HG03521 (cell line): ENCODE data around the gene SH2D3C.

ENCODE experiments used
- ATAC-seq: cut with Tn5 transposase; IDR thresholded peaks from one replicate; pipeline ENCODE4 v1.9.1; 2021; ENCODE audit warnings: mild to moderate bottlenecking, moderate library complexity; ENCODE audit not compliant: unreplicated experiment

The SH2D3C gene

DNA sequence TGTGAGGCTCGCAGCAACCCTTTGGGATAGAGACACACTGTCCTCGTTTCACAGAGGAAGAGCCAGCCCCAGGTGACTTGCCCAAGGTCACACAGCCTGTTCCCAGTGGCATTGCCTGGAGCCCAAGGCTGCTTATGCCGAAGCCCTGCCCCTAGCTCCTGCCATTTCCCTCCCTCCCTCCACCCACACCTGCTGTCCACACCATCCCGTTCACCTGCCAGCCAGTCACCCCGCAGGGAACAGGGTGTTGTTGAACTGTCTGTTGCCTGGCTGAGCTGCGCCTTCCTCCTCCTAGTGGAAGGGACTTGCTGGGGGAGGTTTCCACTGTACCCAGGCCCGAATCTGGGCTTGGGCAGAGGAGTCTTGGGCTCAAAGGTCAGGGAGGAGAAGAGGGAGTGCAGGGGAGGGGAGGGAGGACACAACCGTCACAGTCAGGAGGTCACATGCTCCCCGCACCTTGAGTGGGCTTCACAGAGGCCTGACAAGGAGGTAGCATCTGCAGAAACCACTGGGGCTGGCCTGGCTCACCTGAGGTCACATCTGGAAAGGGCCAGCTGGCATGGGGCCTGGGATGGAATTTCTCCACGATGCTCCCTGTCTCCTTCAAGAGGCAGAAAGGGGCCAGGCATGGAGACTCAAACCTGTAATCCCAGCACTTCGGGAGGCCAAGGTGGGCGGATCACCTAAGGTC lies 56.3 kb downstream of the SH2D3C start:
- ATAC-seq = no peak

- ATAC-seq = no peak
These were observed 57.1 kb downstream of the SH2D3C start for GRCh38 chr9:127721391-127721821.

DNA sequence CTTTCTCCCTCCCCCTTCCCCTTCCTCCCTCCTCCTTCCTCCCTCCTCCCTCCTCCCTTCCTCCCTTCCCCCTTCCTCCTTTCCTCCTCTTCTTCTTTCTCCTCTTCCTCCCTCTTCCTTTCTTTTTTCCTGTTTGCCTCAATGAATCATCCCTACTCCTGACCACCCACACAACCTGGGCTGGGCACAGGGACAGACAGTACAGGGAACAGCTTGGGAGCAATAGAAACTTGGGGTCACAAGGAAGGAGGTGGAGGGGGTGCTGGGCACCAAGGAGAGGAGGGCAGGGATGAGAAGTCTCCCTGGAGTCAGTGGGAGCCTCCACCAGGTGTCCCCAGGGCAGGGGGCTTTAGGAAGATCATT lies 57.6 kb downstream of the SH2D3C start:
- ATAC-seq = no peak

GRCh38 chr9:127720031-127720864 lies 58.2 kb downstream of the SH2D3C start:
- no peak for ATAC-seq

DNA sequence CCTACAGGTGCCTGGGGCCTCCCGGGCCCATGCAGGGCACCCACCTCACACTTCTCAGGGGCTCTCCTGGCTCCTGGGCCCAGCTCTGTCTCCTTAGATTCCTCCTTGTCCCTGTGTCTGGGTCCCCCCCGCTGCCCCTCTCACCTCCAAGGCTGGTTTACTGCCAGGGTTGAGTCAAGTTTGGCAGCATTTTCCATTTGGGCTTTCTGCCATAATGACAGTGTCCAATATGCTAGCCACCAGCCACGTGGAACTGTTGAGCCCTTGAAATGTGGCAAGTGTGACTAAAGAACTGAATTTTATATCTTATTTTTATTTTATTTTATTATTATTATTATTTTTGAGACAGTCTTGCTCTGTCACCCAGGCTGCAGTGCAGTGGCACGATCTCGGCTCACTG lies 60.7 kb downstream of the SH2D3C start:
- ATAC-seq = no peak

DNA sequence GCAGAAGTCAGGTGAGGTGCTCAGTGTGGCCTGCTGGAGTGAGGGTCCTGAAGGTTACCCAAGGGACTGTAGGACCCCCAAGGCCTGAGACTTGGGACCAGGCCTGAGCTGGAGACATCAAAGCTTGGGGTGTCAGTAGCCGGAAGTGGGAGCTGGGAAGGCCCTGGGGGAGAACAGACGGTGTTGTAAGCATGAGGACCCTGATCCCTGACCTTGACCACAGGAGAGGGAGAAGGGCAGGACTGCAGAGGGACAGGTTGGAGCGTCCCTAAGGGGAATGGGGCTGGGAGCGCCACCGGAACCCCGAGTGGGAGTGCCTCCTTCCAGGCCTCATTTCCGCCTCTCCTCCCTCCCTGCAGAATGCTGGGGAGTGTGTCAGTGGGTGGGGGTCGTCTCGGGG lies 62.1 kb downstream of the SH2D3C start:
- ATAC-seq = no peak

- ATAC-seq = peak; percentile 82
These were observed 62.8 kb downstream of the SH2D3C start, which contains the start of the genes PTRH1 and TTC16 for GRCh38 chr9:127715470-127716337. Gene PTRH1, minus strand, starts transcription at chr9:127715663. Its CDS starts 24 bp downstream, at chr9:127715639. Gene TTC16, plus strand, starts transcription at chr9:127716079. Its CDS starts 67 bp downstream, at chr9:127716146.

DNA sequence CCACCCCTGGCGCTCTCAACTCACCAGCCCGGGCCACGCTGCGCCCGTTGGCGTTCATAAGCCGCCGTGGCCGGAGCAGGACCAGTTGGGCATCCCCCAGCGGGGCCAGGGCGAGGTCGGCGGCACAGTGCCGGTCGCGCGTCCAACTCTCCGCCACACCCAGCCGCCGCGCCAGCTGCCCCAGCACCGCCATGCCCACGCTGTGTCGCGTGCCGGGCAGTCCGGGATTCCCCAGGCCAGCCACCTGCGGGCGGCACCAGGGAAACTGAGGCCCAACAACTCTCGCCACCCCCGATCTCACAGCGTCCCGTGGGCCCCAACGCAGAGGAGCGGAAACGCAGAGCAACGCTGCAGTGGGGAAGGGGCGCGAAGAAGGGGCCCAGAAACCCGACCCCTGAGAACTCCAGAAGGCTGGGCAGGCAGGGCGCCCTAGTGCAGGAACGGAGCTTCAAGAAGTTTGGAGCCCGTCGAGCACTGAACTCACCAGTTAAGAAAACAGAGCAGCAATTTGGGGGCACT lies 63.5 kb downstream of the SH2D3C start:
- ATAC-seq = no peak

DNA sequence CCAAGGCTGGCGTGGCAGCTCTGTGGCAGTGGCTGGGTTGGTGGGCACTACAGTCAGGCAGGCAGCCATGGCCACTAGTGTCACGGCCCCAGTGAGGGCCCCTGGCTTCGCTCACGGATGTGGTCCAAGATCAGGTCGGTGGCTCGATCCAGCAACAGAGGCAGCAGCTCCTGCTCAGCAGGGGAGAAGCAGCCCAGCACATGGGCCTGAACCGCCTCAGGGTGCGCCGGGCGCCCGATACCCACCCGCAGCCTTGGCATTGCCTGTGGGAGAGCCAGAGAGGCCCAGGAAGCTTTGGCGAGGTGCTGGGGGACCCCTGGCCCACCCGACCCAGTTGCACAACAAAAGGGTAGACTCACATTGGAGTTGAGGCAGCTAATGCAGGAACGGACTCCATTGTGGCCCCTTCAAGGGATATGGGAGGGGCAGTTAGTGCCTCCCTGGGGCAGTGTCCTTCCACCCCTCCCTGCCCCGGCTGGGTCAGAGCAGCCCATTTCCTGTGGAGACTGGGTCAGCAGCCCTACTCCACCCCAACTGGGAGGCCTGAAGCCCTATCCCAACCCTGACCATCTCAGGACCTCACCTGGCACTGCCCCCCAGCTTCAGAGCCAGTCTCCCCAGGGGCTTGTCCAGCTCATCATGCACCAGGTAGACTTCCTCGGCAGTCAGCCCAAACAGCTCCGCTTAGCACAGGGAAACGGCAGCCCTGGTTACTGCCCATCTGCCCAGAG lies 64.3 kb downstream of the SH2D3C start:
- ATAC-seq = no peak

DNA sequence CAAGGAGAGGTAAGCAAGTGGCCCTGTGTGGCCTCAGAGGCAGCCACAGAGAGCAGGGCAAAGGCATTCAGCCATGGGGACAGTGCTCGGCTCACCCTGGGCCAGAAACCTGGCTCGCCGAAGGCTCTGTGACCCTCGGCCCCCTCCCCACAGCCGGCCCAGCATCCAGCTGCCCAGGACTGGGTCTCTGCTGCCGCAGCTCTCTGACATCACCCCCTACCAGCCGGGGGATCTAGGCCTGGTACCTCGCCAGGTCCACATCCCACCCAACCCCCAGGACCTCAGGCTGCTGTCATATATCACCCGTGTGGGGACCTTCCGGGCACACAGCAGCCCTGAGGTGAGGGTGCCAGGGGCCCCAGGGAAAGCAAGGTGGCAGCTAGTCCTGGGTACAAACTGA lies 65.6 kb downstream of the SH2D3C start:
- ATAC-seq = no peak

DNA sequence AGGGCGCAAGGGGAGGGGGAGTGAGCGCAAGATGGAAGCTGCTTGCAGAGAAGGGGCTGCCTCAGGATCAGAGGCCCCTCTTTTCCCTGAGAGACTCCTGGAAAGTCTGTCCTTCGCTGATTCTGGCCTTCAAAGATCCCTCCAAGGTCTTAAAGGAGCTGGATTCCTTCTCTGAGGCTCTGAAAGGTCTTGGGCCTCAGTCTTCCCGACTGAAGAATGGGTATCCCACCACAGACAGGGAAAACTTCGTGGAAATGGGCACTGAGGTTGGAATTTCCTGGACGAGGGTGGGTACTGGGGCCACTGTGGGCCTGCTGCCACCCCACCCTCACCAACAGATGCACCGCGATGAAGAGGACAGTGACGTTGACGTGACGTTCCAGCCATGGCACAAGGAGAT lies 66.1 kb downstream of the SH2D3C start:
- no peak for ATAC-seq

DNA sequence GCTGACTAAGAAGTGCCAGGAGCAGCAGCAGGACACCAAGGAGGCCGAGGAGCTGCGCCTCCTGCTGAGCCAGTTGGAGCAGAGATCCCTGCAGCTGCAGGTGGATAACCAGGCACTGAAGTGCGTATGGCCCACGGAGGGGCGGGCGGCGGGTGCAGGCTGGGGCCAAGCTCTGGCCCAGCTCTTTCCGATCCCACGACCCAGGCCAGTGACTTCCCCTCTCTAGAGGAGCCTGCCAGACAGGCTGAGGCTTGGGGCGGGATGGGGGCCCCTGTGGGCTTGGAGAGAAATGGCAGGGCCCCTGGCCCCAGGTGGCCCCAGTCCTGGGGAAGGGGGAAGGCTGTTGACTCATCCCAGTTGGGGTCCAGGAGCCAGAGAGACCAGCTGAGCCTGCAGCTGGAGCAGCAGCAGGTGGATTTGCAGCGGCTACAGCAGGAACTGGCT lies 66.6 kb downstream of the SH2D3C start:
- ATAC-seq = no peak

- ATAC-seq = no peak
These were observed 67.2 kb downstream of the SH2D3C start for GRCh38 chr9:127711226-127711701.

- no peak for ATAC-seq
These were observed 68.2 kb downstream of the SH2D3C start for GRCh38 chr9:127710204-127710783.

DNA sequence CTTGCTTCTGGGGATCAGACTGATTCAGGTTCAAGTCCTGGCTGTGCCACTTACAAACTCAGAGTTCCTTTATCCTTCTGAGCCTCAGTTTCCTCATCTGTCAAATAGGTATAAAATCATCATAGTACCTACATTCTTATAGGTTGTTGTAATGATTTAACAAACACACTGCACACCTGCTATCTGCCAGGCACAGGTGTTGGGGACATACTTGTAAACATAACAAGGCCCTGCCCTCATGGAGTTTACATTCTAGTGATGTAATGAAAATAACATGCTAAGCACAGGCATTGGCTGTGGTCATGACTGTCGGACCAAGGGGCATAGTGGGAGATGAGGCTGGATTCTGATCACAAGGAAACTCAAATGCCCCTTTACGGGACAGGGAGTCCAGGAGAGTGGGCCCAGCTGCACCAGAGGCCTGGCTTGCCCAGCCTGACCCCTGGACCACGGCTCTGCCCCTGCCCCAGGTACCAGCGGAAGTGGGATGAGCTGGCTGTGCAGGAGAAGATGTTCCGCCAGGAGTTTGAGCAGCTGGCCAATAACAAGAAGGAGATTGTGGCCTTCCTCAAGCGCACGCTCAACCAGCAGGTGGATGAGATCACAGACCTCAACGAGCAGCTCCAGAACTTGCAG lies 69.4 kb downstream of the SH2D3C start:
- ATAC-seq = no peak

DNA sequence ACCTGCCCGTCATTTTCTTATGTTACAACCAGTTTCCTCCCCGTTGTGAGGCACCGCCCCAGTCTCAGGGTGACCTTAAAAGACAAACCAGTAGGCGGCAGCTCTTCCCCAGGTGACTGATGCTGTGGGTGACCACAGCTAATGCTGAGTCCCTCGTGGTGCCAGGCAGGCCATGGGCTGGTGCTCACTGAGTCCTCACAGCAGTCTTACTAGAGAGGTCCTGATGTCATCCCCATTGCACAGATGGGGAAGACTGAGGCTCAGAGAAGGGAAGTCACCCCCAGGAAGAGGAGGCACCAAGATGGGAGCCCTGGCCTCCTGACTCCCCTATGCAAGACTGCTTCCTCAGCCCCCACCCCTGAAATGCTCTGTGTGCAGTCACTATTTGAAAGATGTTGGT lies 70.7 kb downstream of the SH2D3C start:
- ATAC-seq = no peak

DNA sequence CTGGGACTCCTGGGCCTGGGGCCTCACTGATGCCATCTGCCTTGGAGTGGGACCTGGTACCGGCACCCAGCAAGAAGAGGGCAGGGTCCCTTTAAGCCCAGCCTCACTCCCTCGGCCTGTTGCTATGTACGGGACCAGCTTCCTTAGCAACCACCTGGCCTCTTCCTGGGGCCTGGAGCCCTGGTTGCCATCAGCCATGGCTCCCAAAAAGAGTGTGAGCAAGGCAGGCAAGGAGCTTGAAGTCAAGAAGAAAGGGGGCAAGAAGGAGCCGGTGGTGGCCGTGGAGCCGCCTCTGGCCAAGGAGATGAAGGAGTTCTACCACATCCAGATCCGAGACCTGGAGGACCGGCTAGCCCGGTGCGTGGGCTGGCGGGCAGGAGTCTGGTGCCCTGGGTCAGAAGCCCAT lies 71.6 kb downstream of the SH2D3C start, which contains the start of gene CFAP157:
CFAP157 (plus strand) TSS at position 153 of the 406 bp plus-strand sequence; CDS start at position 197, 44 bp downstream.
- ATAC-seq = no peak

- ATAC-seq = no peak
These were observed 72.7 kb downstream of the SH2D3C start for GRCh38 chr9:127705577-127706379.
